IMR-90 (cell line): ENCODE data around the gene LCE2A. TPM values are rescaled to one million over a fixed set of nuclear protein-coding genes. Genes with fewer than 3 reads are reported as not detected.

Experiments used
- ATAC-seq: fragments of 200-7000 bp; cut with Tn5 transposase; 2 replicates; pipeline ENCODE4 v1.9.1; 2020; ENCODE audit warnings: low read depth, mild to moderate bottlenecking, moderate library complexity
- BruUV-seq: library from RNA; stranded (reverse); fragments of 400-500 nt; replicated peaks from 2 replicates; lab custom pipeline; 2021; lab: Mats Ljungman, UMichigan
- CTCF ChIA-PET: fragments of 300-600 bp; formaldehyde crosslinking; extraction: SDS; loops from one replicate; lab custom pipeline; 2021; ENCODE audit warnings: antibody characterized with exemption; lab: Yijun Ruan, JAX
- POLR2A ChIA-PET: fragments of 300-600 bp; sonication (Branson Sonifier 250); formaldehyde crosslinking; loops from one replicate; lab custom pipeline; 2022; ENCODE audit warnings: antibody characterized with exemption; ENCODE audit not compliant: unreplicated experiment; lab: Charles Lee
- DNase-seq: peaks from one replicate; pipeline ENCODE4 v3.0.0; 2013
- H2AFZ ChIP-seq: replicated peaks from 2 replicates; pipeline ENCODE3; 2013; ENCODE audit warnings: low read length, mild to moderate bottlenecking; ENCODE audit not compliant: poor library complexity
- H2AK5ac ChIP-seq: 2 replicates; pipeline ENCODE4 v1.6.1; 2013; ENCODE audit warnings: low read depth, low read length, inconsistent platforms
- H2AK9ac ChIP-seq: replicated peaks from 2 replicates; pipeline ENCODE3; 2013; ENCODE audit warnings: mild to moderate bottlenecking, low read depth, low read length, moderate library complexity; ENCODE audit not compliant: poor library complexity
- H2BK120ac ChIP-seq: 2 replicates; pipeline ENCODE4 v1.6.1; 2013; ENCODE audit warnings: low read depth, low read length, inconsistent platforms
- H2BK15ac ChIP-seq: 3 replicates; pipeline ENCODE4 v1.6.1; 2013; ENCODE audit warnings: low read depth, low read length, inconsistent platforms
- H2BK20ac ChIP-seq: 2 replicates; pipeline ENCODE4 v1.6.1; 2013; ENCODE audit warnings: low read depth, mild to moderate bottlenecking, inconsistent platforms, low read length, moderate library complexity
- H2BK5ac ChIP-seq: 2 replicates; pipeline ENCODE4 v1.6.1; 2013; ENCODE audit warnings: mild to moderate bottlenecking, low read depth, low read length, inconsistent platforms; ENCODE audit not compliant: poor library complexity, severe bottlenecking
- H3K14ac ChIP-seq: replicated peaks from 2 replicates; pipeline ENCODE4 v1.6.1; 2013; ENCODE audit warnings: low read depth, low read length, inconsistent platforms
- H3K18ac ChIP-seq: 2 replicates; pipeline ENCODE4 v1.6.1; 2013; ENCODE audit warnings: low read depth, low read length, control low read depth
- H3K23ac ChIP-seq: 2 replicates; pipeline ENCODE4 v1.6.1; 2013; ENCODE audit warnings: low read depth, low read length, inconsistent platforms
- H3K27ac ChIP-seq: 2 replicates; pipeline ENCODE4 v1.5.1; 2013; ENCODE audit warnings: mild to moderate bottlenecking, control low read depth, low read length; ENCODE audit not compliant: insufficient read depth
- H3K27me3 ChIP-seq: 2 replicates; pipeline ENCODE4 v1.6.1; 2013; ENCODE audit warnings: low read length; ENCODE audit not compliant: control insufficient read depth, insufficient read depth
- H3K36me3 ChIP-seq: 2 replicates; pipeline ENCODE4 v1.6.1; 2013; ENCODE audit warnings: low read length, mixed read lengths; ENCODE audit not compliant: control insufficient read depth, insufficient read depth
- H3K4ac ChIP-seq: 2 replicates; pipeline ENCODE4 v1.6.1; 2013; ENCODE audit warnings: low read depth, low read length, inconsistent platforms
- H3K4me1 ChIP-seq: 2 replicates; pipeline ENCODE4 v1.6.1; 2013; ENCODE audit warnings: low read length, mixed read lengths; ENCODE audit not compliant: control insufficient read depth, insufficient read depth
- H3K4me2 ChIP-seq: 2 replicates; pipeline ENCODE4 v1.6.1; 2013; ENCODE audit warnings: low read depth, mild to moderate bottlenecking, control low read depth, low read length, moderate library complexity
- H3K4me3 ChIP-seq: 2 replicates; pipeline ENCODE4 v1.5.1; 2013; ENCODE audit warnings: low read depth, mild to moderate bottlenecking, control low read depth, low read length, moderate library complexity; ENCODE audit not compliant: insufficient read depth
- H3K56ac ChIP-seq: 2 replicates; pipeline ENCODE4 v1.6.1; 2013; ENCODE audit warnings: low read length, inconsistent platforms; ENCODE audit not compliant: insufficient read depth; ENCODE audit errors: extremely low read depth
- H3K79me1 ChIP-seq, 2 experiments: 2 replicates each; pipeline ENCODE4 v1.6.1; 2013; ENCODE audit warnings: low read length in 2 of 2, inconsistent platforms in 1 of 2, low read depth in 1 of 2
- H3K9ac ChIP-seq: 2 replicates; pipeline ENCODE4 v1.6.1; 2013; ENCODE audit warnings: low read depth, low read length, control low read depth
- H3K9me1 ChIP-seq: 2 replicates; pipeline ENCODE4 v1.6.1; 2013; ENCODE audit warnings: low read length, inconsistent platforms; ENCODE audit not compliant: insufficient read depth
- H3K9me3 ChIP-seq: 2 replicates; pipeline ENCODE4 v1.6.1; 2013; ENCODE audit warnings: low read length; ENCODE audit not compliant: control insufficient read depth, insufficient read depth
- H4K20me1 ChIP-seq: 2 replicates; pipeline ENCODE4 v1.6.1; 2013; ENCODE audit warnings: low read length, inconsistent platforms; ENCODE audit not compliant: insufficient read depth
- H4K5ac ChIP-seq: 2 replicates; pipeline ENCODE4 v1.6.1; 2013; ENCODE audit warnings: mild to moderate bottlenecking, low read depth, low read length, control low read depth
- H4K8ac ChIP-seq, 2 experiments: 2 replicates each; pipeline ENCODE4 v1.6.1; 2013; ENCODE audit warnings: low read depth in 2 of 2, low read length in 2 of 2, control low read depth in 1 of 2, inconsistent platforms in 1 of 2
- H4K91ac ChIP-seq: 2 replicates; pipeline ENCODE4 v1.6.1; 2013; ENCODE audit warnings: low read depth, low read length, inconsistent platforms; ENCODE audit not compliant: insufficient read depth
- POLR2A ChIP-seq: IDR thresholded peaks from 2 replicates; pipeline ENCODE4 v1.6.1; 2012; ENCODE audit warnings: mild to moderate bottlenecking, low read depth, low read length
- WGBS, 2 experiments: methylation state at CpG; one replicate each; pipeline versions ENCODE4 v1.1.5 to v1.1.7; 2013; ENCODE audit warnings: missing lambda C conversion rate in 2 of 2; ENCODE audit not compliant: insufficient read length in 1 of 2; ENCODE audit errors: extremely low coverage in 2 of 2; 5-methylcytosine and 5-hydroxymethylcytosine counted together
- dilution Hi-C: fragments of 300-500 bp; cut with HindIII; formaldehyde crosslinking; loops from one replicate; pipeline ENCODE4 v1.14.3; 2018; ENCODE audit warnings: low sequenced_read_pairs; ENCODE audit not compliant: unreplicated experiment
- in situ Hi-C: fragments of 300-500 bp; cut with MboI; formaldehyde crosslinking; loops from 3 replicates; pipeline ENCODE4 v1.14.3; 2019; ENCODE audit warnings: low sequenced_read_pairs, inconsistent platforms, mixed read lengths
- intact Hi-C: fragments of 100-400 bp; cut with micrococcal nuclease; formaldehyde crosslinking; loops from 2 replicates; pipeline ENCODE4 v1.10.0; 2022
- polyA plus RNA-seq, 3 experiments: library from polyadenylated mRNA; depleted of rRNA; stranded (reverse); fragments of >200 nt; gene quantifications; 2 replicates each; pipeline ENCODE4 v1.2.3, GENCODE V29; 2012; ENCODE audit warnings: low replicate concordance in 1 of 3
- total RNA-seq: library from RNA; depleted of rRNA; stranded (reverse); fragments of >200 nt; gene quantifications from 2 replicates; pipeline ENCODE4 v1.2.3, GENCODE V29; 2012

LCE2A gene
- total and polyA plus RNA-seq, 2 of the 4 experiments (the other 2 are of a cell fraction): 0.50 TPM; not detected in 1

GRCh38 chr1:152656459-152656858 is 41.7 kb upstream of the LCE2A start:
- Histone ChIP-seq H4K91ac (no peak overlapping the region), H2AFZ (no peak overlapping the region), H4K8ac (no peak overlapping the region), H2AK9ac (no peak overlapping the region), H3K9me3 (no peaks in the 10 kb centered on the region), H3K36me3 (no peaks in the 10 kb centered on the region), H3K4me2 (no peak overlapping the region), H3K23ac (no peak overlapping the region), H3K14ac (no peak overlapping the region), H3K56ac (no peak overlapping the region), H3K79me1 (no peaks in the 10 kb centered on the region), H3K4ac (no peak overlapping the region), H3K27me3 (no peaks in the 10 kb centered on the region; the same call in 1 of the 2 replicates), H2BK5ac (no peak overlapping the region), H4K20me1 (no peaks in the 10 kb centered on the region), H3K9me1 (no peaks in the 10 kb centered on the region), H2AK5ac (no peak overlapping the region), H3K9ac (no peak overlapping the region), H2BK20ac (no peak overlapping the region), H2BK120ac (no peak overlapping the region), H4K5ac (no peak overlapping the region), H3K27ac (no peak overlapping the region), H3K18ac (no peak overlapping the region), H2BK15ac (no peak overlapping the region), H3K4me1 (no peaks in the 10 kb centered on the region), H3K4me3 (no peak overlapping the region)
- CTCF ChIA-PET: no interaction called here
- in situ Hi-C loops (loop anchor here (25.0 kb wide), 1 partner anchor 556 kb away; the partner anchor contains the start of genes LELP1 and PRR9), intact Hi-C loops (no loop called here), dilution Hi-C loops (no loop called here)
- no peak for TF ChIP-seq POLR2A
- BruUV-seq: no TSS peak
- no peak for DNase-seq
- ATAC-seq: no peak
- POLR2A ChIA-PET: no interaction called here
- no CpG with 5 or more reads among the region's 2 CpGs for WGBS, 2 experiments
